H9 (cell line): ENCODE results near the gene SORCS2. TPM values are rescaled to one million over a fixed set of nuclear protein-coding genes. Genes with fewer than 3 reads are reported as not detected.

Experiments used
- DNase-seq: peaks from one replicate; pipeline ENCODE4 v3.0.0-alpha.2; 2017
- H2AFZ ChIP-seq: one replicate; pipeline ENCODE4 v1.6.1; 2013; ENCODE audit warnings: mild to moderate bottlenecking, low read length, control low read depth, moderate library complexity
- H2AK5ac ChIP-seq: 2 replicates; pipeline ENCODE4 v1.6.1; 2013; ENCODE audit warnings: low read length, control low read depth, mixed read lengths; ENCODE audit not compliant: insufficient read length
- H2BK120ac ChIP-seq: one replicate; pipeline ENCODE4 v1.6.1; 2013; ENCODE audit warnings: low read depth, mild to moderate bottlenecking, low read length, control low read depth, inconsistent platforms; ENCODE audit not compliant: poor library complexity, severe bottlenecking
- H2BK12ac ChIP-seq: 2 replicates; pipeline ENCODE4 v1.6.1; 2013; ENCODE audit warnings: low read length, control low read depth, mixed read lengths, low read depth; ENCODE audit not compliant: insufficient read length
- H2BK15ac ChIP-seq: 2 replicates; pipeline ENCODE4 v1.6.1; 2013; ENCODE audit warnings: low read depth, low read length, control low read depth
- H2BK20ac ChIP-seq: one replicate; pipeline ENCODE4 v1.6.1; 2013; ENCODE audit warnings: low read depth, mild to moderate bottlenecking, low read length, control low read depth, inconsistent platforms; ENCODE audit not compliant: poor library complexity, severe bottlenecking
- H2BK5ac ChIP-seq: 2 replicates; pipeline ENCODE4 v1.6.1; 2013; ENCODE audit warnings: low read length, control low read depth, mixed read lengths; ENCODE audit not compliant: insufficient read length
- H3K14ac ChIP-seq: 2 replicates; pipeline ENCODE4 v1.6.1; 2013; ENCODE audit warnings: low read length, control low read depth; ENCODE audit not compliant: insufficient read depth
- H3K18ac ChIP-seq: 2 replicates; pipeline ENCODE4 v1.6.1; 2013; ENCODE audit warnings: low read depth, mild to moderate bottlenecking, mixed read lengths, low read length, control low read depth; ENCODE audit not compliant: insufficient read length
- H3K23ac ChIP-seq: 2 replicates; pipeline ENCODE4 v1.6.1; 2013; ENCODE audit warnings: low read length, control low read depth, mixed read lengths, low read depth; ENCODE audit not compliant: insufficient read length
- H3K23me2 ChIP-seq: 2 replicates; pipeline ENCODE4 v1.6.1; 2013; ENCODE audit warnings: low read depth, mild to moderate bottlenecking, mixed read lengths, low read length, control low read depth; ENCODE audit not compliant: insufficient read length, poor library complexity, severe bottlenecking
- H3K27ac ChIP-seq: 2 replicates; pipeline ENCODE4 v1.5.1; 2013; ENCODE audit warnings: low read length, control low read depth, mixed read lengths, low read depth; ENCODE audit not compliant: insufficient read length
- H3K27me3 ChIP-seq: 2 replicates; pipeline ENCODE4 v1.6.1; 2013; ENCODE audit warnings: low read length, control low read depth, inconsistent platforms; ENCODE audit not compliant: insufficient read depth
- H3K4ac ChIP-seq: 2 replicates; pipeline ENCODE4 v1.6.1; 2013; ENCODE audit warnings: low read depth, mild to moderate bottlenecking, control low read depth, inconsistent platforms, low read length, moderate library complexity
- H3K4me1 ChIP-seq: 2 replicates; pipeline ENCODE4 v1.6.1; 2013; ENCODE audit warnings: low read length, control low read depth, inconsistent platforms; ENCODE audit not compliant: insufficient read depth
- H3K4me2 ChIP-seq: 2 replicates; pipeline ENCODE4 v1.6.1; 2013; ENCODE audit warnings: low read length, control low read depth, mixed read lengths; ENCODE audit not compliant: insufficient read length, insufficient read depth
- H3K56ac ChIP-seq: 2 replicates; pipeline ENCODE4 v1.6.1; 2013; ENCODE audit warnings: low read depth, mild to moderate bottlenecking, mixed read lengths, low read length, control low read depth; ENCODE audit not compliant: insufficient read length
- H3K79me1 ChIP-seq: 2 replicates; pipeline ENCODE4 v1.6.1; 2013; ENCODE audit warnings: low read depth, mild to moderate bottlenecking, moderate library complexity, low read length, control low read depth, inconsistent platforms; ENCODE audit not compliant: insufficient read depth, poor library complexity, severe bottlenecking
- H3K79me2 ChIP-seq: 2 replicates; pipeline ENCODE4 v1.6.1; 2013; ENCODE audit warnings: low read length, control low read depth, inconsistent platforms; ENCODE audit not compliant: insufficient read depth
- H3K9ac ChIP-seq: 2 replicates; pipeline ENCODE4 v1.6.1; 2013; ENCODE audit warnings: low read length, control low read depth, mixed read lengths; ENCODE audit not compliant: insufficient read length; ENCODE audit errors: extremely low read depth
- H3K9me3 ChIP-seq: one replicate; pipeline ENCODE4 v1.6.1; 2013; ENCODE audit warnings: low read depth, low read length, inconsistent platforms; ENCODE audit not compliant: control insufficient read depth
- H3T11ph ChIP-seq: one replicate; pipeline ENCODE4 v1.6.1; 2013; ENCODE audit warnings: mild to moderate bottlenecking, low read length, control low read depth, inconsistent platforms
- H4K20me1 ChIP-seq: one replicate; pipeline ENCODE4 v1.6.1; 2013; ENCODE audit not compliant: control insufficient read depth, insufficient read length, insufficient read depth
- H4K5ac ChIP-seq: 2 replicates; pipeline ENCODE4 v1.6.1; 2013; ENCODE audit warnings: low read depth, mild to moderate bottlenecking, mixed read lengths, low read length, control low read depth; ENCODE audit not compliant: insufficient read length
- H4K8ac ChIP-seq: replicated peaks from 2 replicates; pipeline ENCODE4 v1.6.1; 2013; ENCODE audit warnings: low read length, control low read depth, mixed read lengths, low read depth; ENCODE audit not compliant: insufficient read length
- H4K91ac ChIP-seq: 2 replicates; pipeline ENCODE4 v1.6.1; 2013; ENCODE audit warnings: low read depth, mild to moderate bottlenecking, moderate library complexity, mixed read lengths, low read length, control low read depth; ENCODE audit not compliant: insufficient read length
- H3K27ac Mint-ChIP-seq, 3 experiments: 2 replicates in 2 of 3; 3 replicates in 1 of 3; pipeline ENCODE4 v1.8.0; 2020 to 2021; ENCODE audit warnings: mixed read lengths in 3 of 3, mild to moderate bottlenecking in 1 of 3, moderate library complexity in 1 of 3
- H3K27me3 Mint-ChIP-seq: 2 replicates; pipeline ENCODE4 v1.8.0; 2021; ENCODE audit warnings: low read depth, mild to moderate bottlenecking, moderate library complexity, mixed read lengths
- H3K36me3 Mint-ChIP-seq, 3 experiments: 2 replicates in 2 of 3; 3 replicates in 1 of 3; pipeline ENCODE4 v1.8.0; 2020 to 2021; ENCODE audit warnings: low read depth in 3 of 3, mixed read lengths in 3 of 3; ENCODE audit not compliant: insufficient read depth in 1 of 3
- H3K4me1 Mint-ChIP-seq, 2 experiments: 2 replicates each; pipeline ENCODE4 v1.8.0; 2020; ENCODE audit warnings: mixed read lengths in 2 of 2
- H3K4me3 Mint-ChIP-seq, 2 experiments: 2 replicates in 1 of 2; 3 replicates in 1 of 2; pipeline ENCODE4 v1.8.0; 2020 to 2021; ENCODE audit warnings: mild to moderate bottlenecking in 2 of 2, mixed read lengths in 2 of 2, moderate library complexity in 1 of 2
- H3K9me3 Mint-ChIP-seq, 2 experiments: 2 replicates in 1 of 2; 3 replicates in 1 of 2; pipeline ENCODE4 v1.8.0; 2020; ENCODE audit warnings: mild to moderate bottlenecking in 2 of 2, mixed read lengths in 2 of 2, moderate library complexity in 1 of 2
- CTCF ChIP-seq: fragments of 200-600 bp; sonication (generic); conservative IDR thresholded peaks from 3 replicates; pipeline ENCODE4 v1.8.0; 2021; ENCODE audit warnings: antibody characterized with exemption, mild to moderate bottlenecking
- WGBS: extraction: QIAGEN DNeasy Blood & Tissue Kit; methylation state at CpG from one replicate; pipeline ENCODE4 v1.1.7; 2013; ENCODE audit warnings: missing lambda C conversion rate, low lambda C conversion rate, mixed read lengths; ENCODE audit not compliant: insufficient read length; ENCODE audit errors: extremely low coverage; 5-methylcytosine and 5-hydroxymethylcytosine counted together
- total RNA-seq: library from RNA; stranded (reverse); gene quantifications from 2 replicates; pipeline ENCODE4 v1.2.1, GENCODE V29; 2021

The SORCS2 gene
- total RNA-seq, 1 experiment from 2014 or later = 0.57 TPM

GRCh38 chr4:7521666-7522065 lies 329.3 kb downstream of the SORCS2 start:
- no peak overlapping the region for H4K5ac ChIP-seq
- no peak overlapping the region for H2BK5ac ChIP-seq
- H3K9ac ChIP-seq = no peak overlapping the region
- H2BK12ac ChIP-seq = no peak overlapping the region
- H3K18ac ChIP-seq = no peak overlapping the region
- no peaks in the 10 kb centered on the region for H3K79me1 ChIP-seq
- no peak for DNase-seq
- no peak overlapping the region for H2AK5ac ChIP-seq
- no peak overlapping the region for H3K23ac ChIP-seq
- no peaks in the 10 kb centered on the region for H3K4me1 ChIP-seq
- no peaks in the 10 kb centered on the region for H4K20me1 ChIP-seq
- no peak overlapping the region for H3K4me2 ChIP-seq
- H3K23me2 ChIP-seq = no peaks in the 10 kb centered on the region
- no peak overlapping the region for H3K4ac ChIP-seq
- H3K79me2 ChIP-seq = no peaks in the 10 kb centered on the region
- H3K27ac ChIP-seq = no peak overlapping the region
- Mint-ChIP-seq H3K9me3 (no peaks in the 10 kb centered on the region), H3K27me3 (peaks cover 18% of the 10 kb centered on the region), H3K4me3 (no peak overlapping the region), H3K4me1 (peaks cover 3 to 22% of the 10 kb centered on the region in 2 experiments; a peak in 3 of 4 replicates), H3K36me3 (no peaks in the 10 kb centered on the region), H3K27ac (no peak overlapping the region)
- no peaks in the 10 kb centered on the region for H3K27me3 ChIP-seq
- H4K91ac ChIP-seq = no peak overlapping the region
- H2AFZ ChIP-seq = no peak overlapping the region
- H3K9me3 ChIP-seq = no peaks in the 10 kb centered on the region
- H4K8ac ChIP-seq = no peak overlapping the region
- H3K14ac ChIP-seq = no peak overlapping the region
- no peak overlapping the region for H2BK120ac ChIP-seq
- TF ChIP-seq CTCF = no peak
- no peak overlapping the region for H2BK20ac ChIP-seq
- WGBS = no CpG with 5 or more reads among the region's 6 CpGs
- H3K56ac ChIP-seq = no peak overlapping the region
- H3T11ph ChIP-seq = no peak overlapping the region
- H2BK15ac ChIP-seq = no peak overlapping the region
